HG02884 (cell line): Measurements from ENCODE around the gene LIN7B.

ENCODE experiments used
- ATAC-seq: cut with Tn5 transposase; IDR thresholded peaks from one replicate; pipeline ENCODE4 v1.9.1; 2021; ENCODE audit warnings: mild to moderate bottlenecking, moderate library complexity; ENCODE audit not compliant: unreplicated experiment

The LIN7B gene

DNA sequence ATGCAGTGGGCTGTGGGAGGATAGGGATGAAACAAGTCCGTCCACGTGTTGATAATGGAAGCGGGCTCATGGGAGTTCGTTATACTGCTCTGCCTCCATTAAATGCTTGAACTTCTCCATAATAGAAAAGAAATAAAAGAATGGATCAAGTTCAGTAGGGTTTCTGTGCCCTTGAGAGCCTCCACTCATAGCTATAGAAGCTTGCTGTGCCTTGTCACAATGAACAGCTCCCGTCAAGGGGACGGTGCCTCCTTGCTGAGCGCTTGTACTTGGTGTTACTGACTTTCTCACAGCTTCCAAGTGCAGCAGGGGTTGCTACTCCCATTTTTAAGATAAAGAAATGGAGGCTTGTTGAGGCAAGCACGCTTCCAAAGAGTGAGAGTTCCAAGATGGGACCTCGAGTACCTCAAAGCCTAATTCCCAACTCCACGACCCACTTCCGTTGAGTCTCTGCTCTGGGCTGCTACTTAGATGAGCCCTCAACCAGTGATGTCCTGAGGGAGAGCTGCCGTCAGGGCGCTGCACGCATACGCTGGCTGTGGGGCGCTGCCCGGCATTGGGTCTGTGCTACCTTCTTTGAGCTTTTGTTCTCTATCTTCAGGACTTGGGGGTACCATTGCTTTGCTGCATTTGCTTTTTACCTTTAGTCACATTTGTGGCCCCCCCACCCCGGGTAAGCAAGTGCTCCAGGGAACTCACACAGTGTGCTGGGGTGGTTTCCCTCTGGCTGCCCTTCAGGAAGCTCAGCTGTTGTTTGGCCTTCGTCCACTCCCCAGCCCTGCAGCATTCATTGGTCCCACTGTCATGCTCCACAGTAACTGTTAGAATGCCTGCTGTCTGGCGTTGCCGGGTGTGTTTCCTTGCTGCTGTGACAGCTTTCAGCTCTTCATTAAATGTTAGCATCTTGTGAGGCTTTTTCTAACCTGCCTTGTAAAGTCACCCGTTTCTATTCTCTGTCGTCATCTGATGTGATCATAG lies 19.4 kb upstream of the LIN7B start:
- no peak for ATAC-seq

DNA sequence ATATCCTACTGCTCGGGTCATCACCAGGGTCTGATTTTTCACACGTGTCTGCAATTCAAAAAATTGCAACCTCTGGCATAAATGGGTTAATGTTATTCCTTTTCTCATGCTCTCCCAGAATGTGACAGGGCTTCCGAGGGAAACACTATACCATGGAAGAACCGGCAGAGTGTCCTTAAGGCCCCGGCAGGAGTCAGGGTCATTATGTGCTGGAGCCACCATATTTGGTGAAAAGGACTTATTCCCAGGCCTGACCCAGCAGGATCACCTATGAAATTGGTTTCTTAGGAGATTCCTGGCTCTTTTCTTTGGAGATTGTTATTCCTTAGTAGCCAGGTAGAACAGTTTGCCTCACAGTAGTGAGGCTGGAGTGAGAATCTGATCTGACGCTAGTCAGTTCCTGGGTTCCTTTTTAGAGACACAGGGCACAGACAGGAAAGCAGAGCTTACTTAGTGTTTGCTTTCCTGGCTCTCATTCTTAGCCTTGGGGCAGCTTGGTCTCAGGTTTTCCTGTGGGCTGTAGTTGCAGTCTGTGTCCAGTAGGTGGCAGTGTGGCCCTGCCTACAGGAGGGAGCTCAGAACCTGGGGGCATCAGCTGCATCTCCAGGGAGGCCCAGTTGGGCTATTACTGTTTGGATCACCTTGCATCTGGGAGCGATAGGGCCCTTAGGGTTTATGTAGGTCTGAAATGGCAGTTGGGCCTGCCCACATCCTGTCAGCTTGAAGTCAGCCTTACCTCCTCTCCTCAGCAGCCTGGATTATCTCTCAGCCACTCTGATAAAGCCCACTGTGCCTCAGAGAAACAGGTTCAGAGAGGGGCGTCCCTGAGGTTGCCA lies 16.5 kb upstream of the LIN7B start:
- ATAC-seq: no peak

DNA sequence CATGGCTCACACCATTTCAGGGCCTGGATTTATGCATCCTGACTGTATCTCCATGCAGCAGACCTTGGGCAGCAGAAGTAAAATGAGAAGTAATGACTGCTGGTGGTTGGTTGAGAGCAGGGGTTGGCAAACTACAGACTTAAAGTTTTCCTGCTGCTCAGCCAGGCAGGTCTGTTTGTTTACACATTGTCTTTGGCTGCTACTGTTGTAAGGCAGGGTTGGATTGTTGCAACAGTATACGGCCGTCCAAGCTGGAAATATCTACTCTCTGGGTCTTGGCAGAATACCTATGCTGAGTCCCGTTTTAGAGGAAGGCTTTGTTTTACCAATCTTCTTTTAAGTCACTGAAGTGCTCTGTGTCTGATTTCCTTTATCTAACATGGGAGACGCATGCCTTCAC lies 15.4 kb upstream of the LIN7B start:
- no peak for ATAC-seq

DNA sequence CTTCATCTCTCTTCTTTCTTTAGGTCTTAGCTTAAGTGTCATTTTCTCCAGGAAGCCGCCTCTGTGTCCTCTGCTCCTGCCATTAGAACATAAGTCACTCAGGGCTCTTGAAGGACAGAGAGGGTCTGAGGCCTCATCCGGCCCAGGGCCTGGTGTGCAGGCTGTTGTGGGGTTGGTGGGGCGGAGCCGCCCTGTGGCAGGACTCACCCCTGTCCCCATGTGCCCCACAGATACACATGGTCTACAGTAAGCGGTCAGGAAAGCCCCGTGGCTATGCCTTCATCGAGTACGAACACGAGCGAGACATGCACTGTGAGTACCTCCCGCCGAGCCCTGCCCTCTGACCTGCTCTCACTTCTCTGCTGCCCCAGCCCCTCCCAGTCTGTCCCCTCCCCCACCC lies 13.0 kb upstream of the LIN7B start:
- ATAC-seq: no peak

DNA sequence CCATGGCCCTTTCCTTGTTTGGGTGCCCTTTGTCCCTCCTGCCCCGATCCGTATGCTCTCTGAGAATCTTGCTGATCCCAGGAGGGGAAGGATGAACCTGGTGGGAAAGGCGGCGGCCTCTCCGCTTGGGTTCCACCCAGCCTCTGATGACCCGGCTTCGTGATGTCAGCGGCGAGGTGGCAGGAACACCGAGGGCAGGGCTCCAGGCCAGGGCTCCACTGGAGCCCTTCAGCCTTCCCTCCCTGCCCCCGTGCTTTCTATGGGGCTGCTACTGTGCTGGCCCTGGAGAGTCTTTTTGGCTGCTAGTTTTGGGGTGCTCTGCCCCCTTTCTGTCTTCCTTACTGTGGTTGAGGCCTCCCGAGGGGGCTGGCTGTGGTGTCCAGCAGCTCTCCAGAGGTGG lies 11.9 kb upstream of the LIN7B start:
- ATAC-seq: no peak

DNA sequence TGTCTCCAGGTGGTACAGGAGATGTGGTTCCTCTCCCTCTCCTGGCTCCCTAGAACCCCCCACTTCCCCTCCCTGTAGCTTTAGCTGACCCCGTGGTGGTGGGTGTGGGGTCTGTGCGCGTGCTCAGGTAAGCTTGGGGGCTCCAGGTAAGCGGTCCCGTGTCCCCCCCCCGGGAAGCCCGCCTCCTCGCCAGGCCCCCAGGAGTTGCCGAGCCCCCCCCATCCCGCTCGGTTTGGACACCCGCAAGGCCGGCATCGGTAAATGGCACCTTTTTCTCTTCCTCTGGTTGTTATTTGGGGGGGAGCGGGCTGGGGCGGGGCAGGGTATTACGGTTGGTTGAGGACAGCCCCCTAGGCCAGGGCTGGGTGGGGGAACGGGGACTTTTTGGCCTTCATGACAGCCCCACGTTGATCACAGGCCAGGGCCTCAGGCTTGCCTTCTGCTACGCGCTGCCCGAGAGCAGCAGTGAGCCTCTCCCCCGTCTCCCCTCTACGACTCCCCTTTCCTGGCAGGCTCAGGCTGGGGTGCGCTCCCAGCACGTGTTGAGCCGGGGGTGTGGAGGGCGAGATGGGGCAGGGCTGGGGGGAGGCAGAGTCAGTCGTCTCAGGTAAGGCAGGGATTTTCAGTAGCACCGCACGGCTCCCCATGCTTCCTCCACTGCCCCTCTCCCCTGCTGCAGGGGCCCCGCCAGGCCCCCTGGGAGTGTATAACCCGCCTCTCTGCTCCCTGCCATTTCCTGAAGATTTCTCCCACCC lies 10.7 kb upstream of the LIN7B start:
- ATAC-seq: no peak

DNA sequence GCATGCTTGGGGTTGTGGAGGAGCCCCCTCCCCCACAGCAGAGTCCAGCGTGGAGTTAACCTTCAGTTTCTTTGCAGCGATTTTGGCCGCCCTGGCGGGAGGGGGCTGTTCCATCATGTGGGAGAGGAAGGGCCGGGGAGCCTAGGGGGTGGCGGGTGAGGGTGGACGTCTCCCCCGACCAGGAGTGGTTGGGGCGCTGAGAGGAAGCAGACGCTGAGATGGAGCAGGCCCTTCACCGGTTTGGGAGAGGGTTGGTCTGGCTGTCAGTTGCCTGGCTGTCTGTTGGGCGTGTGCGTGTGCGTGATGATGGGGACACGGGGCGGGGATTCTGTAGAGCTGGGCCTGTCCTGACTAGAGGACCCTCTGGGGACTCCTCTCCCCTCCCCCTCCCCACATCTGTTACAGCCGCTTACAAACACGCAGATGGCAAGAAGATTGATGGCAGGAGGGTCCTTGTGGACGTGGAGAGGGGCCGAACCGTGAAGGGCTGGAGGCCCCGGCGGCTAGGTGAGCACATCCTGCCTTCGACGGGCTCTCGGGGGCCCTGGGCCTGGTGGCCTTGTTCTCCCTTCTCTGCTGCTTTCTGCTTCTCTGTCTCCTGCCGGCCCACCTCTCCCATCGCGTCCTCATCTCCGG lies 9.8 kb upstream of the LIN7B start:
- no peak for ATAC-seq

DNA sequence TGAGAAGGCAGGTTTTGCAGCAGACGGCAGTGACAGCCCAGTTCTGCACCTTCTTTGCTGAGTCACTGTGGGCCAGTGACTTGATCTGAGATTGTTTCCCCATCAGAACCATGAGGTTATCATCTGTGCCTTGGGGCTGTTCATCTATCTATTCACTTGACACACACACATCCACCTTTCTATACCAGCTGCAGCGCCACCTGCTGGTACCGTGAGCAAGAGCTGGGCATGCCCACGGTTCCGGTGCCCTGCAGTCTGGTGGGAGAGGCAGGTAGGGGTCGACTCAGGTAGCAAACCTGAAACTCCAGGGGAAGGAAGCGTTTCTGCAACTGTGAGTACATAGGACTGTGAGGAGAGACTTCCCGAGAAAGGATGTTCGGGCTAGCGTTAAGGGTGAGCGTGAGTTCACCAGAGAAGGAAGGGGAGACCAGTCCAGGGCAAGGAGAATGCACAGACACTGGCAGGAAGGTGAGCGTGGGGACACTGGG lies 7.5 kb upstream of the LIN7B start:
- ATAC-seq: no peak

DNA sequence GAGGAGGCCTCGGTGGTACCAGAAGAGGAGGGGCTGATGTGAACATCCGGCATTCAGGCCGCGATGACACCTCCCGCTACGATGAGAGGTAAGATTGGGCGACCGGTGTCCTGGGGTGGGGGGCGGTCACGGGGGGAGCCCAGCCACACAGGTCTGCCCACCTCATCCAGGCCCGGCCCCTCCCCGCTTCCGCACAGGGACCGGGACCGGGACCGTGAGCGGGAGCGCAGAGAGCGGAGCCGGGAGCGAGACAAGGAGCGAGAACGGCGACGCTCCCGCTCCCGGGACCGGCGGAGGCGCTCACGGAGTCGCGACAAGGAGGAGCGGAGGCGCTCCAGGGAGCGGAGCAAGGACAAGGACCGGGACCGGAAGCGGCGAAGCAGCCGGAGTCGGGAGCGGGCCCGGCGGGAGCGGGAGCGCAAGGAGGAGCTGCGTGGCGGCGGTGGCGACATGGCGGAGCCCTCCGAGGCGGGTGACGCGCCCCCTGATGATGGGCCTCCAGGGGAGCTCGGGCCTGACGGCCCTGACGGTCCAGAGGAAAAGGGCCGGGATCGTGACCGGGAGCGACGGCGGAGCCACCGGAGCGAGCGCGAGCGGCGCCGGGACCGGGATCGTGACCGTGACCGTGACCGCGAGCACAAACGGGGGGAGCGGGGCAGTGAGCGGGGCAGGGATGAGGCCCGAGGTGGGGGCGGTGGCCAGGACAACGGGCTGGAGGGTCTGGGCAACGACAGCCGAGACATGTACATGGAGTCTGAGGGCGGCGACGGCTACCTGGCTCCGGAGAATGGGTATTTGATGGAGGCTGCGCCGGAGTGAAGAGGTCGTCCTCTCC lies 6.3 kb upstream of the LIN7B start:
- no peak for ATAC-seq

DNA sequence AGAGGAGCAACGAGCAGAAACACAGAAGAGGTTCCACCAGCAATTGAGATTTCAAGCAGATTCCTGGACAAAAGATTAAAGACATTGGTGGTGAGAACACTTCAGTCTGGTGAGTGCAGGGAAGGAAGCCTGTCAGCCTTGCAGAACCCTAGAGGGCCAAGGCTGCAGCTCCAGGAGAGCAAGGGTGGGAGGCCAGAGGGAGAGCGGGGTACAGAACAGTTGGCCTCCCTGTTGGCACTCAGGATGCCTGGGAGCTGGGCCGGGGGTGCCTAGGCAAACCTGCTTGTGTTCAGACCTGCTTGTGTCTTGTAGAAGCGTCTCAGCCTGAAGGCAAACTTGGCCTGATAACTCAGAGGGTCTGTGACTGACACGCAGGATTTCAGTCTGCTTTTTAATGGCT lies 5.1 kb upstream of the LIN7B start:
- ATAC-seq: no peak

DNA sequence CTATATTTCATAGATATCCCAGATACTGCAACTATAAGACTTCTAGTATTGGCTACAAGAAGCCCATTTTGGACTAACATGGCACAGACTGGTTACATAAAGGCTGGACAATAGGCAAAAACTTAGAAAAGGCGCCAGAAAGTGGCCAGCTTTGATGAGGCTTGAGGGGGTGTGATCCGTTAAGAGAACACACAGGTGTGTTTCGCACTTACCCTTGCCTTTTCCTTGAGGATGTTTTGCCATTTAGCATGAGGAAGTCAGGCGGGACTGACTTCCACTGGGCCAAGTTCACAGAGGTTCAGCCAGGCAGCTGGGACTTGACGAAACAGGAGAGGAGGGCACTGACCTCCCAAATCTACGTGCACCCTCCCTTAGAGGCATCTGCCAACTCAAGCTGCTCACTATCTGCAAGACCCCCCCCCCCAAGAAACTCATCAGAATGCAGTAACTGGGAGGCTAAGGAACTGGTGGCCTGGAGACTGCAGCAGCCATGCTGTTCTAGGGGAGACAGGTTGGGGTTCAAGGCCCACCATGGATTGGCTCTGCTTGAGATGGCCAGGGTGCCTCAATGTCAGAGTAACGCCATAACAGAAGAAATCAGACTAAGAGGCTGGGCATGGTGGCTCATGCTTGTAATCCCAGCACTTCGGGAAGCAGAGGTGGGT lies 4.5 kb upstream of the LIN7B start:
- no peak for ATAC-seq

DNA sequence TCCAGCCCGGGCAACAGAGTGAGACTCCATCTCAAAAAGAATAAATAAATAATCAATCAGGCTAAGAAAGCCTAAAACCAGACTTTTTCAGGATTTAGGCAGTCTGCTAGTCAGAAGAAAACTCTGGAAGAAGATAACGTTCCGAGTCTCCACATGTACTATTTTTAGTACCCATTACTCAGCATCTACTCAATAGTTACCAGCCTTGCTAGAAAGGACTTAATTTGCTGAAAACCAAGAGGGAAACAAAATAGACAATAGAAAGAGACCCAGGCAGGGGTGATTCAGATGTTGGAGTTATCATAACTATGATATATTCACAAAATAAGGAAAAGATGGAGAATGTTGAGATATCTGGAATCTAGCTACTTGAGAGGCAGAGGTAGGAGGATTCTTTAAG lies 3.6 kb upstream of the LIN7B start:
- no peak for ATAC-seq

DNA sequence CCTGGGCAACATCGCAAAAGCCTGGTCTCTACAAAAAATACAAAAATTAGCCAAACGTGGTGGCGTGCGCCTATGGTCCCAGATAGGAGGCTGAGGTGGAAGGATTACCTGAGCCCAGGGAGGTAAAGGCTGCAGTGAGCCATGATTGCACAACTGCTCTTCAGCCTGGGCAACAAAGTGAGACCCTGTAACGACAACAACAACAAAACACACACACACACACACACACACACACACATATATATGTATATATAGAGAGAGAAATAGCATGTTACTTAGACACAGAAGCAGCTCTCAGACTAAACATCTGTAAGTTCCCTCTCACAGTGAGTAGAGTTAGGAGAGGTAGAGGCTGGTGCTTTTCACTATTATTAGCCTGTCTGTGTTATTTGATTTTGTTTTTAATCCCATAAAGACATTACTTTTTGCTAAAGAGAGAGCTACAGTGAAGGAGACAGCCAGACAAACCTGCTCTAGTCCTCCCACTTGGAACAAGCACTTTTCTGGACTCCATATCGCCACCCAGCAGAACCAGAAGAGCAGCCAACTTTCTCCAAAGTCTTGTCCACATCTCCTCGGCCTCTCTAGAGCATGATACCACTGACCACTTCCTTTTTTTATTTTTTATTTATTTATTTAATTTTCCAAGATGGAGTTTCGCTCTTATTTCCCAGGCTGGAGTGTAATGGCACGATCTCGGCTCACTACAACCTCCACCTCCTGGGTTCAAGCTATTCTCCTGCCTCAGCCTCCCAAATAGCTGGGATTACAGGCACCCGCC lies 2.8 kb upstream of the LIN7B start:
- ATAC-seq: no peak

DNA sequence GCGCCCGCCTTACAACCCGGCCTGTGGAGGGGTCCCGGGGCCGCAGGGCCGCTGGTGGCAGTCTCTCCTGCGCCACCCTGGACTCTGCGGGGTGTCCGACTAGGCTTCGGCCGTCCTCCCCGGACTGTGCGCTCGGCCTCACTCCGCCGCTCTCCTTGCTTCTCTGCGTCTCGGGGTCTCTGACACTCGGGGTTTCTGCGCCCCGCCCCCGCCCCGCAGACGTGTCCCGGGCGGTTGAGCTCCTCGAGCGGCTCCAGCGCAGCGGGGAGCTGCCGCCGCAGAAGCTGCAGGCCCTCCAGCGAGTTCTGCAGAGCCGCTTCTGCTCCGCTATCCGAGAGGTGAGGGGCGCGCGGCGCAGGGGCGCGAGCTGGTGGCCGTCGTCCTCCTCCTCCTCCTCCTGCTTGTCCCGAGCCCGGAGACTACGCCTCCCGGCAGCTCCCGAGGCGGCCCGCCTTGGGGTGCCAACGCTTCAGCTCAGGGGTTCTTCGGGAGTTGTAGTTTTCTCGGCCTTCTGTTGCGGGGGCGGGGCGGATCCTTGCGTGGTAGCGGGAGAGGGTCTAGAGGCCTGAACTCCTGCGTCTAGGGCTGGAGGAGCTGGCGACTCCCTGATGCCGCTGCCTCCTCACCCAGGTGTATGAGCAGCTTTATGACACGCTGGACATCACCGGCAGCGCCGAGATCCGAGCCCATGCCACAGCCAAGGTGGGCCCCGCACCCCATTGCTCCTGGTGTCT lies 627 bp downstream of the LIN7B start:
- no peak for ATAC-seq

DNA sequence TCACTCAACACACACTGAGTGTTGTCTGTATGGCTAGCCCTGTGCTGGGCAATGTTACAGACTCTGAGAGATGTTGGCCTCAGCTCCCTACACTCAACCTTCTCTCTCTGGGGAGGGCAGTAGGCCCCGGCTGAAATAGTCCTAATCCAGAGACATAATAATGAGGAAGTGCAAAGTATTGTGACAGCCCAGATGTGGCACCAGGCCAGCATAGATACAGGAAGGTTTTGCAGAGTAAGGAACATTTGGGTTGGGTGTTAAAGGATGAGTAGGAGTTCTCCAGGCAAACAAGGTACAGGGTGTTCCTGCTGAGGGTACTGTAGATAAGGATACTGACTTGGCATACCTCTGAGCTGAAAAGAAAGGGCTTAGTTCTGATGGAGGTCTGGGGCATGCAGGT lies 2.4 kb downstream of the LIN7B start:
- no peak for ATAC-seq

DNA sequence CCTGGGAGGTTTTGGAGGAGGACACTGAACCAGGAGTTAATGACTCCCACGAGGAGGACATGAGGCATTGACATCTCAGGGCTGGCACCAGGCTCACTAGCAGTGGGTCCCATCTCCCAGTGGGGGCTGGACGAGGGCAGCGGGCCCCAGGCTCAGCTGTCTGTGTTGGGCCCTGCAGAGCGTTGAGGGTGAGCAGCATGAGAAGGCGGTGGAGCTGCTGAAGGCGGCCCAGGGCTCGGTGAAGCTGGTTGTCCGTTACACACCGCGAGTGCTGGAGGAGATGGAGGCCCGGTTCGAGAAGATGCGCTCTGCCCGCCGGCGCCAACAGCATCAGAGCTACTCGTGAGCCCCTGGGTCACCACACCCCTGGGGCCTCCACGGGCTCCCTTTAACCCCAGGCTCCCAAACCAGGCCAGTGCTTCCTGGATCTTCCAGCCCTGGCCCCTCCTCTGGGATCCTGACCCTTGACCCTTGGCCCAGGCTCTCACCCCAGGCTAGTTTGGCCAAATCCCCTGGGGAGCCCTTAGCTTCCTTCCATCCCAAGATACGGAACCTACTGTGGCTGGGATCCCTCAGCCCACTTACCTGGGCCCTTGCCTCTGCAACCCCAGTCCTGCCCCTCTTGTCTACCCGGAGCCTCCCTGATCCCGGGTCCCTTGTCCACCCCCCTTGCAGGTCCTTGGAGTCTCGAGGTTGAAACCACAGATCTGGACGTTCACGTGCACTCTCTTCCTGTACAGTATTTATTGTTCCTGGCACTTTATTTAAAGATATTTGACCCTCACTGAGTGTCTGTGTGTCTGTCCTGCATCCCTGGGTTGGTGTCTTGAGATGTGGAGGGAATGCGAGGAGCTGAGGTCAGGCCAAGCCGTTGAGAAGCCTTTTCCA lies 3.8 kb downstream of the LIN7B start:
- no peak for ATAC-seq
